Thoracic aorta (tissue), 2 donors: ENCODE results near the gene PRR33. TPM values are rescaled to one million over a fixed set of nuclear protein-coding genes. Genes with fewer than 3 reads are reported as not detected.
A peak's percentile ranks its signal among the peaks of the same experiment; 100 is the strongest.

Experiments
- ATAC-seq: fragments of 150-250 bp; one replicate; pipeline ENCODE4 v1.8.0; 2017; ENCODE audit warnings: low read depth; ENCODE audit not compliant: insufficient number of reproducible peaks, low FRiP score
- DNase-seq: peaks from one replicate; pipeline ENCODE4 v3.0.0-alpha.2; 2020; ENCODE audit warnings: low spot score
- H3K27ac ChIP-seq, 2 donors: fragments of 200-600 bp; sonication (generic); 1 replicate in 1 of 2; 2 replicates in 1 of 2; pipeline ENCODE4 v1.5.1; 2016; ENCODE audit warnings: mild to moderate bottlenecking in 2 of 2, moderate library complexity in 2 of 2
- H3K27me3 ChIP-seq: fragments of 200-600 bp; sonication (generic); replicated peaks from 2 replicates; pipeline ENCODE4 v1.6.0; 2016; ENCODE audit warnings: mild to moderate bottlenecking; ENCODE audit not compliant: insufficient read depth
- H3K36me3 ChIP-seq: fragments of 200-600 bp; sonication (generic); one replicate; pipeline ENCODE4 v1.5.1; 2016
- H3K4me1 ChIP-seq, 2 donors: fragments of 200-600 bp; sonication (generic); 1 replicate in 1 of 2; 2 replicates in 1 of 2; pipeline versions ENCODE4 v1.5.1 to v1.6.0; 2016; ENCODE audit warnings: low read depth in 2 of 2, mild to moderate bottlenecking in 1 of 2; ENCODE audit not compliant: control insufficient read depth in 1 of 2
- H3K4me3 ChIP-seq: fragments of 200-600 bp; sonication (generic); 2 replicates; pipeline ENCODE4 v1.5.1; 2016; ENCODE audit warnings: mild to moderate bottlenecking
- H3K9me3 ChIP-seq: fragments of 200-600 bp; sonication (generic); 2 replicates; pipeline ENCODE4 v1.5.1; 2016
- CTCF ChIP-seq: fragments of 200-600 bp; sonication (generic); IDR thresholded peaks from one replicate; pipeline ENCODE4 v1.5.1; 2019; ENCODE audit warnings: antibody characterized with exemption
- total RNA-seq, 2 donors: library from RNA; depleted of rRNA; stranded (reverse); fragments of >200 nt; gene quantifications; one replicate each; pipeline versions ENCODE4 v1.1.0 to v1.2.3, GENCODE V29; 2016

Gene PRR33
- total RNA-seq, 2 donors from 2014 or later: 0.41 TPM; not detected in 1

DNA sequence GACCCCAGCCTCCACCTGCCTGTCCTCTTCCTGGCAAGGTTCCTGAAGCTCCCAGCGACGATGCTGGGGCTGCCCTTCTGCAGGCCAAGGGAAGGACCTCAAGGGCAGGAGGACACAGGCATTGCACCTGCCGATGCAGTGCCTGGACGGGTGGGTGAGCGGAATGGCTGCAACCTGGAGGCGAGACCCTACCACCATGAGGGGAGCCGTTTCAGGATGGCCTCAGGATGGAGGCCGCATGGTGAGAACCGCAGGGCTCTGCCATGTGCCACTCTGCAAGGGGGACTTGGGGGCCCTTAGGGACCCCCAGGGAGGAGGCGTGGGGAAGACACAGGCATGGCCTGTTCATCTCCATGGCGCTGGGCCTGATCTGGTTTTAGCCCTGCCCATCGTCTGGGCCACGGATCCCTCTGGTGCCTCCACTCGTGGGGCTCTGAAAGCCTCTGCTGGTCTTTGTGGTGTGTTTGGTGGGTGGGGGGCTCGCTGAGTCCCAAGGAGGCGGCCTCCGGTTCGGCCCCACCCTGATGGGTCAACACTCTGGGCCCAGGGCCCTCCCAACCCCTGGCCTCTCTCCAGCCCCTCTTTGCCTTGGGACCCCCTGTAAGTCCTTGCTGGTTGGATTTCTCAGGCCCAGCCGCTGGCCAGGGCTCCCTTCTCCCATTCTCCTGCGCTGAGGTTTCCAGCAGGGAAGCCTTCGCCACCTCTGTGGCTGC, 40.1 kb downstream of the PRR33 start:
- Histone ChIP-seq H3K36me3 (no peaks in the 10 kb centered on the region), H3K4me3 (no peak overlapping the region), H3K9me3 (no peaks in the 10 kb centered on the region), H3K4me1 (peaks cover 0 to 4% of the 10 kb centered on the region in 2 donors), H3K27ac (peak overlapping the region in 1 of 2 donors; percentile 21), H3K27me3 (no peaks in the 10 kb centered on the region)
- ATAC-seq (no peak), DNase-seq (no peak)
- TF ChIP-seq CTCF: no peak

DNA sequence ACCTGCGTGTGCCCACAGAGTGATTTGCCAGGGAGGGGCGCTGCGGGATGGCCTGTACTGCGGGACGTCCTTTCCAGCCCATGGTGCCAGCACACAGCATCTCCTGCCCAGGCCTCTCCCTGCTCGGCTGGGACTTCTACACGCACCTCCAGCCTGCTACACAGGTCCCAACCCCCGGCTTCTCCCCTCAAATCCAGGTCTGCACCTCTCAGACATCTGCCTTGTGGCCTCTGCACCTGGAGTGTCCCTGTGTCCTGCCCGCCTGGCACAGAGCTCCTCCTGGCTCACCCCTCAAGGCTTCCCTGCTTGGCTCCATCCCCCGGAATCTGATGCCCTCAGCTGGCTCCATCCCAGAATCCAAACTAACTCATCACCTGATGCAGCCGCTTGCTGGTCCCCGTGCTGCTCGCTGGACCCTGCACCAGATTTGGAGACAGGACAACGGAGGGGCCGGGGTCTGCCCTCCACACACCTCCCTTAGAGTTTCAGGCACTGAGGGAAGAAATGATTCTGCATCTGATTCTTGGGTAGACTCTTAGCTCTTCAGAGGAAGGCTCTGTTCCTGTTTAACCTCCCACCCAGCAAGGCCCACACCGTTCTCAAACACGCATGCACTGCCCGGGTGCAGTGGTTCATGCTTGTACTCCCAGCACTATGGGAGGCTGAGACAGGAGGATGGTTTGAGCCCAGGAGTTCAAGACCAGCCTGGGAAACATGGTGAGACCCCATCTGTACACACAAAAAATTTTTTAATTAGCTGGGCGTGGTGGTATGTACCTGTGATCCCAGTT, 42.9 kb downstream of the PRR33 start:
- TF ChIP-seq CTCF: no peak
- no peak overlapping the region for H3K27ac ChIP-seq

DNA sequence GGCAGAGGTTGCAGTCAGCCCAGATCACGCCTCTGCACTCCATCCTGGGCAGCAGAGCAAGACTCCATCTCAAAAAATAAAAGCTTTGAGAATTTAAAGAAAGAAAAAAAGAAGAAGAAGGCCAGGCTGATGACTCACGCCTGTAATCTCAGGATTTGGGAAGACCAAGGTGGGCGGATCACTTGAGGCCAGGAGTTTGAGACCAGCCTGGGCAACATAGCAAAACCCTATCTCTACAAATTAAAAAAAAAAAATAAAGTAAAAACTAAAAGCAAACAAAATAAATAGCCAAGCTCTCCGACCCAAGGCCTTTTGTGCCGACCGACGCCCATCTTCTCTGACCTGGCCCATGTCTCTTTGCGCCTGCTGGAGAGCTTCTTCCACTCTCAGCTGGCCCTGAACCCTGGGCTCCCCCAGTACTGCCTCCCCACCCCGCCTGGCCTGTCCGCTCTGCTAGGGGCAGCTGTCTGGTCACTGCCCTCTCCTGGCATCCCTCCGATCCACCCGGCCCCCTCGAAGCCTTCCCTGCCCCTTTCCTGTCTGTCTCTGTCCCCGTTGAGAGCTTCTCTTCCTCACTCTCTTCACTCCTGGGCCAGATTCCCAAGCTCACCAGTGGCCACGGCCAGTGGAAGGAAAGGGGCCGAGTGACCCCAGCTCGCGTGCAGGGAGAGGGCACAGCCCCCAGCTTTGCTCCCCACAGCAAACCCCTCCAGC, 43.6 kb downstream of the PRR33 start:
- Histone ChIP-seq H3K36me3 (no peaks in the 10 kb centered on the region), H3K9me3 (no peaks in the 10 kb centered on the region), H3K27me3 (no peaks in the 10 kb centered on the region), H3K4me3 (no peak overlapping the region), H3K27ac (no peak overlapping the region), H3K4me1 (peaks cover 0 to 4% of the 10 kb centered on the region in 2 donors)
- no peak for DNase-seq
- ATAC-seq: no peak
- TF ChIP-seq CTCF: no peak

More for the DNA sequence above, 42.9 kb downstream of the PRR33 start:
- Histone ChIP-seq H3K27me3 (no peaks in the 10 kb centered on the region), H3K4me1 (peaks cover 0 to 4% of the 10 kb centered on the region in 2 donors), H3K9me3 (no peaks in the 10 kb centered on the region), H3K36me3 (no peaks in the 10 kb centered on the region), H3K4me3 (no peak overlapping the region)
- ATAC-seq (no peak), DNase-seq (no peak)

DNA sequence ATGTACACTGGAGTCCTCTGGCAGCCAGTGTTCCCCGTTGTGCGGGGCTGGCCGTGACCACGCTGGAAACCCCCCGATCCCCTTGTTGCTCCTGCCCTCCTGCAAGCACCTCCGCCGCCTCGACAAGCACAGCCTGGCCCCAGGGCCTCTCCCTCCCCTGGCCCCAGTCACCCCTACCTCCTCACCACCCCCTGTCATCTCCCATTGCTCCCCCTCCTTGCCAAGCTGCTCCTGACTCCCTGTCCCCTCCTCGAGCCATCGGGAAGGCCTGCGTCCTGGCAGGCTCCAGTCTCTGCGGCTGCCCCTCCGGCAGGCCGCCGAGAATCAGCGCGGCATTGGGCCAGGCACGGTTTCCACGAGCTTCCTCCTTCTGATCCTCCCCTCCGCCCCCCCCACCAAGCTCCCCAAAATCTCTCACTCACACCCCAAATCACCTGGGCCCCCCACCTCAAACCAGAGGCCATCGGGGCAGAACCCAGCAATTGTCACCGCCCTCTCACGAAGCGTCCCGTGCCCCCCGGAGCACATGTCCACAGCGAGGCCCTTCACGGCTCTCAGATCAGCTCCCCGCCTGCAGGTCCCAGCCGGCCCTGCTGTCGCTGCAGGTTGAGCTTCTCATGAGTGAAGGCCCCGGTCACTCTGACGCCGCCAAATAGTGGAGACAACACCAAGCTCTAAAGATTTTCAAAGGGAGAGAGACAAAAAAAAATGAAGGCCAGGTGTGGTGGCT, 44.5 kb downstream of the PRR33 start:
- no peak overlapping the region for H3K27ac ChIP-seq
- H3K36me3 ChIP-seq: no peaks in the 10 kb centered on the region
- no peak overlapping the region for H3K4me3 ChIP-seq
- H3K4me1 ChIP-seq: peaks cover 0 to 4% of the 10 kb centered on the region in 2 donors
- H3K27me3 ChIP-seq: no peaks in the 10 kb centered on the region
- DNase-seq (no peak), ATAC-seq (no peak)
- no peaks in the 10 kb centered on the region for H3K9me3 ChIP-seq
- TF ChIP-seq CTCF: no peak
